ENCODE data around the gene CLDN19. TPM values are rescaled to one million over a fixed set of nuclear protein-coding genes. Genes with fewer than 3 reads are reported as not detected.

Gene CLDN19
- total RNA-seq, 1 donor from 2014 or later, result 0.19 TPM

- Mint-ChIP-seq H3K27ac (no peak overlapping the region), H3K4me3 (no peak overlapping the region), H3K9me3 (no peaks in the 10 kb centered on the region), H3K27me3 (ENCODE audit: insufficient read depth, low read depth) (peaks cover 3% of the 10 kb centered on the region), H3K4me1 (no peaks in the 10 kb centered on the region), H3K36me3 (peaks cover 2% of the 10 kb centered on the region)
- Histone ChIP-seq H3K27me3 (no peaks in the 10 kb centered on the region), H2AFZ (replicated peaks) (no peak overlapping the region), H4K20me1 (ENCODE audit: low read depth) (peaks cover 15% of the 10 kb centered on the region), H3K4me2 (no peak overlapping the region), H3K9me3 (ENCODE audit: low read depth) (no peaks in the 10 kb centered on the region), H3K27ac (no peak overlapping the region), H3K9ac (no peak overlapping the region), H3K36me3 (no peaks in the 10 kb centered on the region), H3K4me1 (peaks cover 5% of the 10 kb centered on the region), H3K79me2 (ENCODE audit: low read depth) (peaks cover 38% of the 10 kb centered on the region), H3F3A (ENCODE audit: low read depth) (peaks cover 7% of the 10 kb centered on the region), H3K4me3 (no peak overlapping the region)
- no peak for TF ChIP-seq EZH2 (IDR thresholded peaks at IDR 0.05)
- TF ChIP-seq, protein P1, sequence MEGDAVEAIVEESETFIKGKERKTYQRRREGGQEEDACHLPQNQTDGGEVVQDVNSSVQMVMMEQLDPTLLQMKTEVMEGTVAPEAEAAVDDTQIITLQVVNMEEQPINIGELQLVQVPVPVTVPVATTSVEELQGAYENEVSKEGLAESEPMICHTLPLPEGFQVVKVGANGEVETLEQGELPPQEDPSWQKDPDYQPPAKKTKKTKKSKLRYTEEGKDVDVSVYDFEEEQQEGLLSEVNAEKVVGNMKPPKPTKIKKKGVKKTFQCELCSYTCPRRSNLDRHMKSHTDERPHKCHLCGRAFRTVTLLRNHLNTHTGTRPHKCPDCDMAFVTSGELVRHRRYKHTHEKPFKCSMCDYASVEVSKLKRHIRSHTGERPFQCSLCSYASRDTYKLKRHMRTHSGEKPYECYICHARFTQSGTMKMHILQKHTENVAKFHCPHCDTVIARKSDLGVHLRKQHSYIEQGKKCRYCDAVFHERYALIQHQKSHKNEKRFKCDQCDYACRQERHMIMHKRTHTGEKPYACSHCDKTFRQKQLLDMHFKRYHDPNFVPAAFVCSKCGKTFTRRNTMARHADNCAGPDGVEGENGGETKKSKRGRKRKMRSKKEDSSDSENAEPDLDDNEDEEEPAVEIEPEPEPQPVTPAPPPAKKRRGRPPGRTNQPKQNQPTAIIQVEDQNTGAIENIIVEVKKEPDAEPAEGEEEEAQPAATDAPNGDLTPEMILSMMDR (IDR thresholded peaks at IDR 0.05), result no peak
- no peak for TF ChIP-seq EZH2phosphoT487 (IDR thresholded peaks at IDR 0.05)
- DNase-seq (ENCODE audit: low spot score), result no peak
These were observed 22.2 kb upstream of the CLDN19 start for GRCh38 chr1:42762269-42762668.

DNA sequence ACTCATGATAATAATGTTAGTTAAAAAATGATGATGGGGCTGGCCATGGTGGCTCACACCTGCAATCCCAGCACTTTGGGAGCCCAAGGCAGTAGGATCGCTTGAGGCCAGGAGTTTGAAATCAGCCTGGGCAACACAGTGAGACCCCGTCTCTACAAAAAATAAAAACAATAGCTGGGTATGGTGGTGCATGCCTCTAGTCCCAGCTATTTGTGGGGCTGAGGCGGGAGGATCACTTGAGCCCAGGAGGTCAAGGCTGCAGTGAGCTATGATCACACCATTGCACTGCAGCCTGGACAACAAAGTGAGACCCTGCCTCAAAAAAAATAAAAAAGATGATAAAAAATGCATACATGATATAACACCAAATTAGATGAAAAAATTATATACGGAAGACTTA is 21.5 kb upstream of the CLDN19 start:
- Histone ChIP-seq H3K4me3 (no peak overlapping the region), H3K4me2 (no peak overlapping the region), H3K79me2 (ENCODE audit: low read depth) (peaks cover 37% of the 10 kb centered on the region), H4K20me1 (ENCODE audit: low read depth) (peaks cover 15% of the 10 kb centered on the region), H2AFZ (replicated peaks) (no peak overlapping the region), H3K4me1 (peaks cover 5% of the 10 kb centered on the region), H3K36me3 (no peaks in the 10 kb centered on the region), H3K27ac (no peak overlapping the region), H3K9ac (no peak overlapping the region), H3K9me3 (ENCODE audit: low read depth) (no peaks in the 10 kb centered on the region), H3K27me3 (no peaks in the 10 kb centered on the region), H3F3A (ENCODE audit: low read depth) (peaks cover 7% of the 10 kb centered on the region)
- no peak overlapping the region for H3K27ac Mint-ChIP-seq
- no peak for DNase-seq (ENCODE audit: low spot score)
- H3K27me3 Mint-ChIP-seq (ENCODE audit: insufficient read depth, low read depth), result peaks cover 3% of the 10 kb centered on the region
- H3K9me3 Mint-ChIP-seq, result no peaks in the 10 kb centered on the region
- no peak overlapping the region for H3K4me3 Mint-ChIP-seq
- peaks cover 2% of the 10 kb centered on the region for H3K36me3 Mint-ChIP-seq
- no peaks in the 10 kb centered on the region for H3K4me1 Mint-ChIP-seq
- no peak for TF ChIP-seq EZH2 (IDR thresholded peaks at IDR 0.05)
- TF ChIP-seq EZH2phosphoT487 (IDR thresholded peaks at IDR 0.05), result no peak
- TF ChIP-seq, protein P1 (IDR thresholded peaks at IDR 0.05), result no peak

DNA sequence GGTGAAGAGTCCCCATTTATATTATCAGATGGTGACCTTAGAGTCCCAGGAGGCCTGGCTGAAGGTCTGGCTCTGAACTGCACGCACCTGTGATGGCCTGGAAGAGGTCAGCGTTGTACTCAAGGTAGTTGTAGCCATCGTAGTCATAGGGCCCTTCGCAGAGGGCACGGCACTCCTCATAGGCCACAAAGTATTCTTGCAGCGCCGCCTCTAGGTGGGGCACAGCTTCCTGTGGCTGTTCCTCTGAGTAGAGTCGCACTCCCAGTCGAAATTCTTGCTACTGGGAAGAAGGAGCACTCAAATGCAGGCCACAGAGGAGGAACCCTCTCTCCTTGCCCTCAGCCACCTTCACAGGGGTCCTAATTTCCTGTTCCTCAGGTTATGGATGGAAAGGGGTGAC is 19.1 kb upstream of the CLDN19 start:
- DNase-seq (ENCODE audit: low spot score), result peak; percentile 29
- Histone ChIP-seq H3K27ac (no peak overlapping the region), H3K4me2 (no peak overlapping the region), H3K9me3 (ENCODE audit: low read depth) (no peaks in the 10 kb centered on the region), H4K20me1 (ENCODE audit: low read depth) (peaks cover 6% of the 10 kb centered on the region), H3K79me2 (ENCODE audit: low read depth) (peaks cover 13% of the 10 kb centered on the region), H3K27me3 (no peaks in the 10 kb centered on the region), H3K4me1 (no peaks in the 10 kb centered on the region), H3K9ac (no peak overlapping the region), H3K4me3 (no peak overlapping the region), H3F3A (ENCODE audit: low read depth) (no peaks in the 10 kb centered on the region), H2AFZ (replicated peaks) (no peak overlapping the region), H3K36me3 (peaks cover 6% of the 10 kb centered on the region)
- Mint-ChIP-seq H3K4me3 (no peak overlapping the region), H3K36me3 (peaks cover 14% of the 10 kb centered on the region), H3K27ac (no peak overlapping the region), H3K27me3 (ENCODE audit: insufficient read depth, low read depth) (peaks cover 2% of the 10 kb centered on the region), H3K4me1 (no peaks in the 10 kb centered on the region), H3K9me3 (no peaks in the 10 kb centered on the region)
- TF ChIP-seq, protein P1 (IDR thresholded peaks at IDR 0.05), result no peak

Data from neural progenitor cell (in vitro differentiated cells).